Esophagus squamous epithelium (tissue), 5 donors: Measurements from ENCODE around the gene APOBEC3C. TPM values are rescaled to one million over a fixed set of nuclear protein-coding genes. Genes with fewer than 3 reads are reported as not detected.
"Not testable (repeated sequence)": the region's sequence is repeated elsewhere in the genome, so short reads cannot be mapped to it uniquely, and the experiment has no call there.

ENCODE experiments used
- DNase-seq: peaks from one replicate; lab custom pipeline; 2025; lab: John Stamatoyannopoulos, UW
- H3K27ac ChIP-seq, 4 donors: fragments of 200-600 bp; sonication (generic); one replicate each; pipeline ENCODE4 v1.5.1; 2016 to 2019; ENCODE audit warnings: mild to moderate bottlenecking in 1 of 4
- H3K27me3 ChIP-seq, 4 donors: fragments of 200-600 bp; sonication (generic); 1 replicate in 3 of 4; 2 replicates in 1 of 4; pipeline versions ENCODE4 v1.5.1 to v1.6.0; 2017 to 2021; ENCODE audit warnings: antibody characterized with exemption in 1 of 4
- H3K36me3 ChIP-seq, 3 donors: fragments of 200-600 bp; sonication (generic); one replicate each; pipeline ENCODE4 v1.5.1; 2016 to 2019
- H3K4me1 ChIP-seq, 3 donors: fragments of 200-600 bp; sonication (generic); one replicate each; pipeline ENCODE4 v1.5.1; 2017 to 2019
- H3K4me3 ChIP-seq, 4 donors: fragments of 200-600 bp; sonication (generic); 1 replicate in 3 of 4; 2 replicates in 1 of 4; pipeline ENCODE4 v1.5.1; 2016 to 2019; ENCODE audit warnings: mild to moderate bottlenecking in 2 of 4, moderate library complexity in 1 of 4
- H3K9me3 ChIP-seq, 3 donors: fragments of 200-600 bp; sonication (generic); one replicate each; pipeline ENCODE4 v1.5.1; 2016 to 2019
- POLR2A ChIP-seq, 4 donors: fragments of 450-650 bp; IDR thresholded peaks; one replicate each; pipeline ENCODE4 v1.6.1; 2017; ENCODE audit warnings: antibody characterized with exemption in 4 of 4, mild to moderate bottlenecking in 4 of 4, moderate library complexity in 3 of 4
- WGBS, 2 donors: methylation state at CpG; one replicate each; pipeline ENCODE4 v1.1.5; 2018; 5-methylcytosine and 5-hydroxymethylcytosine counted together
- intact Hi-C: fragments of 100-400 bp; cut with DNase I; formaldehyde crosslinking; loops from one replicate; pipeline ENCODE4 v1.15.0; 2022
- total RNA-seq, 4 donors: library from RNA; depleted of rRNA; stranded (reverse); fragments of >200 nt; gene quantifications; one replicate each; pipeline ENCODE4 v1.1.0, GENCODE V29; 2016
- TF ChIP-seq, protein P1 (sequence below), 6 experiments: fragments of 450-650 bp in 4 of 6; fragments of 200-600 bp in 2 of 6; sonication (generic) in 2 of 6; IDR thresholded peaks; one replicate each; pipeline ENCODE4 v1.5.1; 2016 to 2019; ENCODE audit warnings: antibody characterized with exemption in 6 of 6, mild to moderate bottlenecking in 4 of 6, moderate library complexity in 4 of 6
- donor health status: DM: yes; HTN: yes; CAD: no.

APOBEC3C gene
- total RNA-seq, 4 donors from 2014 or later = 7.6 to 20.3 (median 9.0) TPM

DNA sequence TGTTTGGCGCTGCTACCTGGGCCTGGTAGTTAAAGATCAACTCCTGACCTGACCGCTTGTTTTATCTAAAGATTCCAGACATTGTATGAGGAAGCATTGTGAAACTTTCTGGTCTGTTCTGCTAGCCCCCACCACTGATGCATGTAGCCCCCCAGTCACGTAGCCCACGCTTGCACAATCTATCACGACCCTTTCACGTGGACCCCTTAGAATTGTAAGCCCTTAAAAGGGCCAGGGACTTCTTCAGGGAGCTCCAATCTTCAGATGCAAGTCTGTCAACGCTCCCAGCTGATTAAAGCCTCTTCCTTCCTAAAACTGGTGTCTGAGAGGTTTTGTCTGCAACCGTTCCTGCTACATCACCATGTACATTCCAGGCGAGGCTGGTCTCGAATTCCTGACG is 41.6 kb downstream of the APOBEC3C start:
- Histone ChIP-seq H3K4me1 (no peaks in the 10 kb centered on the region), H3K27ac (no peak overlapping the region), H3K9me3 (no peaks in the 10 kb centered on the region), H3K27me3 (peaks cover 0 to under 1% (median 0%) of the 10 kb centered on the region in 4 donors), H3K36me3 (no peaks in the 10 kb centered on the region), H3K4me3 (no peak overlapping the region)
- DNase-seq = no peak
- no peak for TF ChIP-seq POLR2A (IDR thresholded peaks at IDR 0.05)
- TF ChIP-seq, protein P1, sequence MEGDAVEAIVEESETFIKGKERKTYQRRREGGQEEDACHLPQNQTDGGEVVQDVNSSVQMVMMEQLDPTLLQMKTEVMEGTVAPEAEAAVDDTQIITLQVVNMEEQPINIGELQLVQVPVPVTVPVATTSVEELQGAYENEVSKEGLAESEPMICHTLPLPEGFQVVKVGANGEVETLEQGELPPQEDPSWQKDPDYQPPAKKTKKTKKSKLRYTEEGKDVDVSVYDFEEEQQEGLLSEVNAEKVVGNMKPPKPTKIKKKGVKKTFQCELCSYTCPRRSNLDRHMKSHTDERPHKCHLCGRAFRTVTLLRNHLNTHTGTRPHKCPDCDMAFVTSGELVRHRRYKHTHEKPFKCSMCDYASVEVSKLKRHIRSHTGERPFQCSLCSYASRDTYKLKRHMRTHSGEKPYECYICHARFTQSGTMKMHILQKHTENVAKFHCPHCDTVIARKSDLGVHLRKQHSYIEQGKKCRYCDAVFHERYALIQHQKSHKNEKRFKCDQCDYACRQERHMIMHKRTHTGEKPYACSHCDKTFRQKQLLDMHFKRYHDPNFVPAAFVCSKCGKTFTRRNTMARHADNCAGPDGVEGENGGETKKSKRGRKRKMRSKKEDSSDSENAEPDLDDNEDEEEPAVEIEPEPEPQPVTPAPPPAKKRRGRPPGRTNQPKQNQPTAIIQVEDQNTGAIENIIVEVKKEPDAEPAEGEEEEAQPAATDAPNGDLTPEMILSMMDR (IDR thresholded peaks at IDR 0.05) = no peak
- intact Hi-C loops = no loop called here
- WGBS, 2 donors = 90 to 94% methylated on average over 6 to 11 of the region's 11 CpGs

DNA sequence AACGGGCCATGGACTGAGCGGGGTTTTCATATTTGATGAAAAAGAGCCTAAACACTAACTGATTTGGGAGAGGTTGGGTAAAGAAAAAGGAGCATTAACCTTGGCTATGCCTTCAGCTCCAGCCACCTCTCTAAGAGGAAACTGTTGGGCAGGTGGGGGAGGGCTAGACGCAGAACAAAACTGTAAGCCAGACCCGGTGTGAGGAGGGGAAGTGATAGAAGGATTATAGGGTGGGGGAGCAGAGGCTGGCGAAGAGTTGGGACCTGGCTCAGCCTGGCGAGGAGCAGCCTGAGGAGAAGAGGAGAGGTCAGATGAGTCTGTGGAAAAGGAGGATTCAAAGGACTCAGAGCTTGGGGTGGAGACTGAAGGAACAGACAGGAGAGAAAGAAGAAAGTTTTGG is 47.2 kb downstream of the APOBEC3C start:
- H3K36me3 ChIP-seq, H3K9me3 ChIP-seq, intact Hi-C loops, H3K27me3 ChIP-seq, H3K27ac ChIP-seq, H3K4me3 ChIP-seq, H3K4me1 ChIP-seq, DNase-seq: not testable (repeated sequence)
- 71 to 74% methylated on average over 6 of the region's 6 CpGs for WGBS, 2 donors

DNA sequence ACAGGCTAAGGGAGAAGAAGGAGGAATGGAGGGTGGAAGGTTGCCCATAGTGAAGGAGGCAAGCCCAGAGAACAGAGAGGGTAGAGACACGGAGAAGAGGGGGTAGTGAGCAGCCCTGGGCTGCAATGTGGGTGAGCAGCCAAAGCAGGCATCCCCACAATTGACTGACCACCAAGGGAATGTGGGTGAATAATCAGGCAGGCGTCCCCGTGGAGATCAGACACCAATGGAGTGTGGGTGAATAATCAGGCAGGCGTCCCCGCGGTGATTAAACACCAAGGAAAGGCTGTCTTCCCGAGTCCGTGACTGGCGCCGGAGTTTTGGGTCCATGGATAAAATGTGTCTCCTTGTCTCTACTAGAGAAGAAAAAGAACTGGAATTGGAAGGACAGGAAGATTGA is 47.9 kb downstream of the APOBEC3C start:
- DNase-seq, H3K27me3 ChIP-seq, intact Hi-C loops, H3K4me3 ChIP-seq, H3K36me3 ChIP-seq, H3K4me1 ChIP-seq, H3K27ac ChIP-seq, H3K9me3 ChIP-seq: not testable (repeated sequence)
- WGBS, 2 donors = 78 to 85% methylated on average over 10 of the region's 10 CpGs

DNA sequence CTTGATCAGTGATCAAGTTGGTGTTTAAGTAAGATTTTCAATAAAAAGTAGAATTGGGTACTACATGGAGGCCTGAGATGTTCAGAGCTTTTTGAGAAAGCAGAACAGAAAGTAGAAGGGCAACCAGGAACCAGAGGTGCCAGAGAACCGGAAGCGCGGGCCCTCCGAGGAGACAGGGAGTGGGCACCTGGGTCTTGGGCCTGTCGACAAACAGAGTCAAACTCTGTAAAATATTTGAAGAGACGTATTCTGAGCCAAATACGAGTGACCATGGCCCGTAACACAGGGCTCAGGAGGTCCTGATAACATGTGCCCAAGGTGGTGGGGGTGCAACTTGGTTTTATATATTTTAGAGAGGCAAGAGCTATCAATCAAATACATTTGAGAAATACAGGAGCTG is 49.8 kb downstream of the APOBEC3C start:
- intact Hi-C loops, H3K36me3 ChIP-seq, DNase-seq, H3K27ac ChIP-seq, H3K4me3 ChIP-seq, H3K9me3 ChIP-seq, H3K27me3 ChIP-seq: not testable (repeated sequence)
- H3K4me1 ChIP-seq = peaks cover 0 to 13% (median 0%) of the 10 kb centered on the region in 3 donors
- 89 to 94% methylated on average over 7 to 8 of the region's 8 CpGs for WGBS, 2 donors

DNA sequence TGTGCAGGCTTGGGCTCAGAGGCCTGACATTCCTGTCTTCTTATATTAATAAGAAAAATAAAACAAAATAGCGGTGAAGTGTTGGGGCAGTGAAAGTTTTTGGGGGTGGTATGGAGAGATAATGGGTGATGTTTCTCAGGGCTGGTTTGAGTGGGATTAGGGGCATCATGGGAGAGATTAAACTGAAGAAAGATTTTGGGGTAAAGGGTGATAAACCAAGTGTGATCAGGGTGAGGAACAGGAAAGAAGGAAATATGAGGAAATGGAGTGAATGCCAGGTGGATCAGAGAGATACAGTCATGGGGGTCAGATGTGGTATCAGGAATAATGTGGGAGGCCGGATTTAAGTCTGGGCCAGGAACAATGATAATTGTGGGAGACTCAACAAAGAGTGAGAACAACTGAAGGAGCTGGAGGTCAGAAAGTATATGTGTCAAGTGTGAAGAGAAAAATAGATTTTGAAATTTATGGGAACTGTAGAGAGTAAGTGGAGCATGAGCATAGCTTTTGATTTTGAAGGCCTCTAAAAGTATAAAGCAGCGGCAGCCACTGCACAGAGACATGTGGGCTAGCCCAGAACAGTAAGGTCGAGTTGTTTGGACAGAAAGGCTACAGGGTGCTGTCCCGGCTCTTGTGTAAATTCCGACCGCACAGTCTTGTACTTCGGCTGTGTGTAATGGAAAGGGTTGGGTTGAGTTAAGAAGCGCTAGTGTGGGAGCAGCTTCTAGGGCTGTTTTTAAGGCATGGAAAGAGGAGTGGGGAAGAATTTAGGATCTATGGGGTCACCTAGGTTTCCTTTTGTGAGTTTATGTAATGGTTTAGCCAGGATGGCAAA is 52.6 kb downstream of the APOBEC3C start:
- WGBS, 2 donors = 63 to 72% methylated on average over 9 of the region's 9 CpGs

DNA sequence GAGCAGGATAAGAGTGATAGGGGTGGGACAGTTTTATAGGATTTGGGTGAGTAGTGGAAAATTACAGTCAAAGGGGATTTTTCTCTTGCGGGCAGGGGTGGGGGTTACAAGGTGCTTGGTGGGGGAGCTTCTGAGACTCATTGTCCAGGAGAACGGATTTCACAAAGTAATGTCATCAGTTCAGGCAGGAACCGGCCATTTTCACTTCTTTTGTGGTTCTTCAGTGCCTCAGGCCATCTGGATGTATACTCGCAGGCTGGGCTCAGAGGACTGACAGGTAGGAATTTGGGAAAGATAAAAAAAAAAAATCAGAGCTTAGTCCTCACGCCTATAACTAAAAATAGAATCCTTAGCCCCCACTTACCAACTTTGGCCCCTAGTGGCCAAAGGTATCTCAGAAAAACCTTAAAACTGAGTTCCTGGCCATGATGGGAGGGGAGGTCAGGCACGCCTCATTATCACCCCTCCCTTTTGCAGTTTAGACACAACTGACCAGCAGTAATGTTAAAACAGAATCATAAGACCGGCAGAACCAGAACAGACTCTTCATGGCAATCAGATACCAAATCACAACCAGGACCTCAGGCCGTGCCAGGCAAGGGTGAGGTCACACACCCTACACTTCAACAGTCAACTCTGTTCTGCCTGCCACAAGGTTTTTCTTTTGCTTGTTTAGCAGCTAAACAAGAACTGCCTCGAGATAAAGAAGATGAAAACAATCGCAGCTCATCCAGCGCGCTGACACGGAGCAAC is 54.2 kb downstream of the APOBEC3C start:
- Histone ChIP-seq H3K4me3 (no peak overlapping the region), H3K27ac (no peak overlapping the region), H3K36me3 (no peaks in the 10 kb centered on the region), H3K4me1 (peaks cover 0 to 13% (median 0%) of the 10 kb centered on the region in 3 donors), H3K9me3 (no peaks in the 10 kb centered on the region), H3K27me3 (no peaks in the 10 kb centered on the region)
- WGBS, 2 donors = 52 to 69% methylated on average over 10 to 13 of the region's 13 CpGs
- intact Hi-C loops = no loop called here
- no peak for TF ChIP-seq POLR2A (IDR thresholded peaks at IDR 0.05)
- TF ChIP-seq, protein P1 (IDR thresholded peaks at IDR 0.05) = no peak
- DNase-seq = no peak

More for the DNA sequence above, 52.6 kb downstream of the APOBEC3C start:
- H3K36me3 ChIP-seq, H3K27me3 ChIP-seq, H3K4me3 ChIP-seq, H3K9me3 ChIP-seq, intact Hi-C loops, DNase-seq: not testable (repeated sequence)
- Histone ChIP-seq H3K4me1 (peaks cover 0 to 13% (median 0%) of the 10 kb centered on the region in 3 donors), H3K27ac (peak overlapping the region in 1 of 4 donors; percentile 2)

Other genes starting within 250 kb of the APOBEC3C start
- gene DNAL4, start 220.1 kb upstream of the APOBEC3C start, total RNA-seq = 10 to 100 TPM in 3 of 4 donors, 1 to 10 TPM in 1; 7.3 to 15.5 (median 13.7) TPM
- 1 to 10 TPM in 1 of 4 donors, under 1 TPM in 3; 0.26 to 2.3 (median 0.63) TPM for gene NPTXR, start 170.2 kb upstream of the APOBEC3C start, total RNA-seq
- gene CBX6, start 142.0 kb upstream of the APOBEC3C start, total RNA-seq = 10 to 100 TPM in 2 of 4 donors, 1 to 10 TPM in 2; 7.8 to 27.7 (median 11.8) TPM
- gene APOBEC3A, start 56.6 kb upstream of the APOBEC3C start, total RNA-seq = 10 to 100 TPM in 1 of 4 donors, 1 to 10 TPM in 1, under 1 TPM in 2; 0.57 to 27.3 (median 1.3) TPM
- gene APOBEC3B, start 31.9 kb upstream of the APOBEC3C start, total RNA-seq = 1 to 10 TPM in 3 of 4 donors, not detected in 1; 1.1 to 5.3 (median 3.1) TPM
- gene APOBEC3D, start 6.9 kb downstream of the APOBEC3C start, total RNA-seq = 1 to 10 TPM in 1 of 4 donors, under 1 TPM in 2, not detected in 1; 0.35 to 1.2 (median 0.76) TPM
- gene APOBEC3F, start 26.6 kb downstream of the APOBEC3C start, total RNA-seq = 1 to 10 TPM in 3 of 4 donors, under 1 TPM in 1; 0.44 to 2.7 (median 2.2) TPM
- 10 to 100 TPM in 2 of 4 donors, 1 to 10 TPM in 1, under 1 TPM in 1; 0.91 to 12.1 (median 6.5) TPM for gene APOBEC3G, start 63.0 kb downstream of the APOBEC3C start, total RNA-seq
- gene APOBEC3H, start 83.0 kb downstream of the APOBEC3C start, total RNA-seq = under 1 TPM in 2 of 4 donors, not detected in 2; 0.92 to 0.95 TPM
- 10 to 100 TPM in 3 of 4 donors, 1 to 10 TPM in 1; 4.7 to 56.1 (median 19.5) TPM for gene CBX7, start 138.4 kb downstream of the APOBEC3C start, total RNA-seq
- 1 to 10 TPM; 1.2 to 6.3 (median 3.7) TPM for gene PDGFB, start 230.7 kb downstream of the APOBEC3C start, total RNA-seq